GM12875 (cell line): Measurements from ENCODE around the gene EYS.

Experiments used
- H3K4me3 ChIP-seq: one replicate; pipeline ENCODE4 v1.5.1; 2011; ENCODE audit warnings: low read depth, low read length, control low read depth
- TF ChIP-seq, protein P1 (sequence below): IDR thresholded peaks from 2 replicates; pipeline ENCODE4 v1.5.1; 2011; ENCODE audit warnings: low read depth, mild to moderate bottlenecking, control low read depth, inconsistent platforms, low read length, moderate library complexity, borderline replicate concordance; ENCODE audit not compliant: insufficient read depth

Gene EYS

DNA sequence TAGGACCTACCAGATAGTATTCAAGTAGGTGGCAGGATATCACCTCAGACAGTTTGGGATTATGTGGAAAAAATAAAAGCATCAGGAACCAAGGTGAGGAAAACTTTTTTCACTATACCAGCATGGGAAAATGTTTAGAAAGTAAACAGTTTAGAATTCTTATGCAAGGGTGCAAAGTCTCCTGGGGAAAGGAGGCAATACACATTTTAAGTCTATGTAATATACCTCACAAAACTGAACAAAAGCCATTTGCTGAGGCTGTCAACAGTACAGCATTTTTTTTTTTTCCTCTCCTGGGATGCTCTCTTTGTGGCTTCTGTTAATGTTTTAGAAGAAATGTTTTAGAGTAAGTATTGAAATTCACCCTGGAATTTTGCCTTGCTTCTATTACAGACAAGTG, 1997.9 kb downstream of the EYS start:
- H3K4me3 ChIP-seq, result no peak overlapping the region
- TF ChIP-seq, protein P1, sequence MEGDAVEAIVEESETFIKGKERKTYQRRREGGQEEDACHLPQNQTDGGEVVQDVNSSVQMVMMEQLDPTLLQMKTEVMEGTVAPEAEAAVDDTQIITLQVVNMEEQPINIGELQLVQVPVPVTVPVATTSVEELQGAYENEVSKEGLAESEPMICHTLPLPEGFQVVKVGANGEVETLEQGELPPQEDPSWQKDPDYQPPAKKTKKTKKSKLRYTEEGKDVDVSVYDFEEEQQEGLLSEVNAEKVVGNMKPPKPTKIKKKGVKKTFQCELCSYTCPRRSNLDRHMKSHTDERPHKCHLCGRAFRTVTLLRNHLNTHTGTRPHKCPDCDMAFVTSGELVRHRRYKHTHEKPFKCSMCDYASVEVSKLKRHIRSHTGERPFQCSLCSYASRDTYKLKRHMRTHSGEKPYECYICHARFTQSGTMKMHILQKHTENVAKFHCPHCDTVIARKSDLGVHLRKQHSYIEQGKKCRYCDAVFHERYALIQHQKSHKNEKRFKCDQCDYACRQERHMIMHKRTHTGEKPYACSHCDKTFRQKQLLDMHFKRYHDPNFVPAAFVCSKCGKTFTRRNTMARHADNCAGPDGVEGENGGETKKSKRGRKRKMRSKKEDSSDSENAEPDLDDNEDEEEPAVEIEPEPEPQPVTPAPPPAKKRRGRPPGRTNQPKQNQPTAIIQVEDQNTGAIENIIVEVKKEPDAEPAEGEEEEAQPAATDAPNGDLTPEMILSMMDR, result no peak

DNA sequence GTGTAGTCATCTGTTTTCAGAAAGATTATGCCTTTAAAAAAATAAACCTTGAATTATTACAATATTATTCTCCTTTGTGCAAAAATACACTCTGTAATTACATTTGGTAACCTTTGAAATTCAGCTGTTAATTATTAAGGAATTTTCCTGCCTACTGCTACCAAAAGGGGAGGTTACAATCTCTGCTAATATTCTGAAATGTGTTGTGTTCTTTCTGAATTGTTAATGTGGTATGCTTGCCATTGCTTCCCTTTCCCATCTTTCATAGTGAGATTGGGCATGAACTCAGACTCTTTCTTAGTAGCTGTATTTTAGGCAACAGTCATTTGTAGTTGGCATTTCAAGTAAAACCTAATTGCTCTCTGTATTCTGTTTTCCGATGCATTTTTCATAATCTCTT, 1998.4 kb downstream of the EYS start:
- no peak overlapping the region for H3K4me3 ChIP-seq
- TF ChIP-seq, protein P1, result no peak

DNA sequence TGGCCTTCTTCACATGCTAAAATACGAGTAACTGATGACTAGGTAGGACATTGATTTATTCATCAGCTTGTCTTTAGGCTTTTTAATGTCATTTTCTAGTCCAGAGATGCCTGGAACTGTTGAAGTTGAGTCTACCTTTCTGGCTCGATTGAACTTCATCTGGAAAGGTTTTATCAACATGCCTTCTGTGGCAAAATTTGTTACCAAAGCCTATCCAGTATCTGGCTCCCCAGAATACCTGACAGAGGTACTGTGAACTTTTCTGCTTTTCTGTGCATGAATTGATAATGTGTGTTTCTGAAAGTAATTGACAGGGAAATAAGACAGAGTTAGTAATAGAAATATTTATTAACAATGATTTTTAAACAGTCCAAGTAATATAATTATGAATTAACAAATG, 2000.4 kb downstream of the EYS start:
- no peak overlapping the region for H3K4me3 ChIP-seq
- TF ChIP-seq, protein P1, result no peak

DNA sequence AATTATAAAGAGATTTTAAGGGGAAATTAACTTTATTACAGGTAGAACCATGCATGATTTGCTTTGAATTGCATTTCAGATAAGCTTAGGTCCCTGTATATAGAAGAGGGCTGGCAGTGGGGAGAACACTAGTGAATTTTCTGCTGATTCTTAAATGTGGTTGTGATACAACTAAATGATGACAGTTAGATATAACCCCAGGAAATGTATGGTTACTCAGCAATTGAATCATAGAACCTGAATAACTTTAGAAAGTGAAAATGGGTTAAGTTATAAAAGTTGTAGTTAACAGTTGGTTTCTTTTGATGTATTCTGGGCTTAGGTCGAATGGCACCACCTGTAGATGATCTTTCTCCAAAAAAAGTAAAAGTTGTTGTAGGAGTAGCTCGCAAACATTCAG, 2001.3 kb downstream of the EYS start:
- H3K4me3 ChIP-seq, result no peak overlapping the region
- TF ChIP-seq, protein P1, result no peak

DNA sequence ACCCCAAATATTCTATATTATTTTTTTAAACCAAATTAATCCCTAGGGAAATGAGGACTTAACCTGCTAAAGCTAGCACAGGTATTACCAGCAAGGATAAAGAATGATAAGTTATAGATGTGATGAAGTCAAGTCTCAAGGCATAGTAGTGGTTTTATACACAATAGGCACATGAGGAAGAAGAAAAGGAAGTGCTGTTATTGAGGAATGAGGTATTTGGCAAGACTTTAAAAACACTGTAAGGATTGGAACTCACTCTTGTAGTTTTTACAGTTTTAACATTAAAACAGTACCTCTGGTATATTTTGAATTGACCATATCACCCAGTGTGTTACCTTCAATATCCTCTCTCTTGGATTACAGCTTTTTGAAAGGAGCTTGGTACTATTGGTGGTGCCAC, 2016.8 kb downstream of the EYS start:
- TF ChIP-seq, protein P1, result no peak
- no peak overlapping the region for H3K4me3 ChIP-seq

DNA sequence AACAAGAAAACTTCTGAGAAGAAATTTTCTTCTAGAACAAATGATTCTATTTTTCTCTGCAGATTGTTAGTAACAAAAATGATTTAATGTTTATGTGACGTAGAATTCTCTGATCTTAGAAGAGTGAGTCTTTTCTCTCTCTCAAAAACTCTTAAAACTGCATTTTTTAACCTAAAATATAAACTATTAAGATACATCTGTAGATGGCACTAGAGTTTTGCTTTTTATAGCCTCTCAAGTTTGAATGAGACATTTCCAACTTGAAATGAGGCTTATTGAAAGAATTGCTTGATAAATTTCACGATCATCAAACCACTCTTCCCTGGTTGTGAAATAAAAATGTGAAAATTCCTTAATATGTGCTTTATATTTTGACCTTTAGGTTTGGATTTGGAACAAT, 2017.6 kb downstream of the EYS start:
- TF ChIP-seq, protein P1, result no peak
- no peak overlapping the region for H3K4me3 ChIP-seq

DNA sequence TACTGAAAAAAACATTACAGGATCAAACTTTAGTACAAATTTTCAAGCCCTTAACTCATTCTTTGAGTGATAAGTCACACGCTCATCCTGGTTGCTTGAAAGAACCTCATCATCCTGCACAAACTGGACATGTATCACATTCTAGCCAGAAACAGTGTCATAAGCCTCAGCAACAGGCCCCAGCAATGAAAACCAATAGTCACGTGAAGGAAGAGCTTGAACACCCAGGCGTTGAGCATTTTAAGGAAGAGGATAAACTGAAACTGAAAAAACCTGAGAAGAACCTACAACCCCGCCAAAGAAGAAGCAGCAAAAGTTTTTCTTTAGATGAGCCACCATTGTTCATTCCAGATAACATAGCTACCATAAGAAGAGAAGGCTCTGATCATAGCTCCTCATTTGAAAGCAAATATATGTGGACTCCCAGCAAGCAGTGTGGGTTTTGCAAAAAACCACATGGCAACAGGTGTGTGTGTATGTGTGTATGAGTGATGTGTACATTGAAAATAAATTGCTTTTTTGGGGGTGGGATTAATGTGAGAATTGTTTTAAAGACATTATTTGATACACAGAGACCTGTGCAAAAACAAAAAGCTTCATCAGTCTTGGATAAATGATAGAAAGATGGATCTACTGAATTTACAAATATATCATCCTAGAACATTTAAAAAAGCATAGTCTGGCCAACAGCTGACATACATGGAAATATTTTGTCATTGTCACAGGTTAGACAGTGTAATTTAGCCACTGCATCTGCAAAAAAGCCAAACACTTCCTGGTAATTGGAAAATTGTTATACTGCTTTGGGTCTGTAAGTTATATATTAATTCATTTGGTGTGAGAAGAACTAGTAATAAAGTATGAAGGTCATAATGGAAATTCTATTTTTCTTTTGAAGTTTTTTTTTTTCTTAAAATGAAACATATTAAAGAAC, 2021.3 kb downstream of the EYS start:
- TF ChIP-seq, protein P1, result no peak
- no peak overlapping the region for H3K4me3 ChIP-seq
